ENCODE results near the gene APOB.

The APOB gene

DNA sequence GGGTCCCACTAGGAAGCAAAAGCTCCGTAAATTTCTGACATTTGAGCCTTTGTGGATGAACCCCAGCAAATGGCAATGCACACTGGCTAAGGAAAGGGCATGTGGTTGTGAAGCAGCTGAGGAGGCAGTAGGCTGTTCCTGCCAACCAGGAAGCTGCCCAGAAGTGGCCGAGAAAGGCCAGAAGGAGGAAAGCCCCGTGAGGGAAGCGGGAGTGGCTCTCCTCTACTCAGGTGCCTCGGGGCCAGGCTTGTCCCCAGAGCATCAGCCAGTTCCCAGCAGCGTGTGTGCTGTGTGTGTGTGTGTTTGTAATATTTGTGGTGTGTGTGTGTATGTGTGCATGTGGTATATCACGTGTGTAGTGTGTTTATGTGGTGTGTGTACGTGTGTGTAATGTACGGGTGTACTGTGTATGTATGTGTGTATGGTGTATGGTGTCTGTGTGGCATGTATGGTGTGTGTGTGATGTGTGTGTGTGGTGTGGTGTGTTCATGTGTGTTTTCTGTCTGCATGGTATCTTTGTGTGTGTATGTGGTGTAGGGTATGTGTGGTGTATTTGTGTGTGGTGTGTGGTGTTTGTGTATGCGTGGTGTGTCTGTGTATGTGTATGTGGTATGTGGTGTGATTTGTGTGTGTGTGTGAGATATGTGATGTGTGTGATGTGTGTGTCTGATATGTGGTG is 90.6 kb downstream of the APOB start:
- DNase-seq (ENCODE audit: extremely low read depth in 1 of 2, low read depth in 1 of 2), result no peak
